OCI-LY7 (cell line): ENCODE measurements around the gene AP1B1. TPM values are rescaled to one million over a fixed set of nuclear protein-coding genes. Genes with fewer than 3 reads are reported as not detected.

ENCODE experiments used
- BruUV-seq: library from RNA; stranded (reverse); fragments of 400-500 nt; replicated peaks from 2 replicates; lab custom pipeline; 2021; lab: Mats Ljungman, UMichigan
- CTCF ChIA-PET: fragments of 300-600 bp; sonication (Branson Sonifier 250); formaldehyde crosslinking; loops from one replicate; lab custom pipeline; 2022; ENCODE audit warnings: antibody characterized with exemption; ENCODE audit not compliant: unreplicated experiment; lab: Charles Lee
- POLR2A ChIA-PET: fragments of 300-600 bp; sonication (Branson Sonifier 250); formaldehyde crosslinking; loops from one replicate; lab custom pipeline; 2022; ENCODE audit warnings: antibody characterized with exemption; lab: Charles Lee
- DNase-seq: peaks from one replicate; pipeline ENCODE4 v3.0.0-alpha.2; 2015; ENCODE audit warnings: low spot score
- H2AFZ ChIP-seq: fragments of 200-600 bp; sonication (generic), shearing (Covaris generic); 2 replicates; pipeline ENCODE4 v1.6.1; 2014; ENCODE audit warnings: mild to moderate bottlenecking, antibody characterized with exemption, low read length, moderate library complexity
- H3K27ac ChIP-seq: fragments of 200-600 bp; sonication (generic); 2 replicates; pipeline ENCODE4 v1.5.1; 2014; ENCODE audit warnings: mixed run types, low read depth, mild to moderate bottlenecking, moderate library complexity, low read length, inconsistent platforms; ENCODE audit not compliant: poor library complexity, severe bottlenecking
- H3K36me3 ChIP-seq: fragments of 200-600 bp; sonication (generic); 2 replicates; pipeline ENCODE4 v1.6.1; 2014; ENCODE audit warnings: mild to moderate bottlenecking, antibody characterized with exemption, low read length, moderate library complexity, mixed read lengths; ENCODE audit not compliant: insufficient read depth
- H3K4me1 ChIP-seq: fragments of 200-600 bp; sonication (generic); 2 replicates; pipeline ENCODE4 v1.5.1; 2014; ENCODE audit warnings: mild to moderate bottlenecking, low read length; ENCODE audit not compliant: insufficient read depth, poor library complexity, severe bottlenecking
- H3K4me2 ChIP-seq: fragments of 200-600 bp; sonication (generic); 2 replicates; pipeline ENCODE4 v1.6.1; 2014; ENCODE audit warnings: mild to moderate bottlenecking, low read length
- H3K4me3 ChIP-seq: fragments of 200-600 bp; sonication (generic); 2 replicates; pipeline ENCODE4 v1.5.1; 2014; ENCODE audit warnings: mild to moderate bottlenecking, low read depth, low read length; ENCODE audit not compliant: poor library complexity, severe bottlenecking
- H3K79me2 ChIP-seq: fragments of 200-600 bp; sonication (generic); 2 replicates; pipeline ENCODE4 v1.6.1; 2016; ENCODE audit warnings: low read depth, mild to moderate bottlenecking, low read length, moderate library complexity, mixed read lengths; ENCODE audit not compliant: insufficient read depth
- H3K9me2 ChIP-seq: fragments of 200-600 bp; sonication (generic); 2 replicates; pipeline ENCODE4 v1.6.1; 2016; ENCODE audit warnings: mild to moderate bottlenecking, low read length, mixed read lengths; ENCODE audit not compliant: insufficient read depth
- H3K9me3 ChIP-seq: fragments of 200-600 bp; sonication (generic); 2 replicates; pipeline ENCODE4 v1.6.1; 2014; ENCODE audit warnings: mild to moderate bottlenecking, mixed run types, low read length, mixed read lengths
- H4K20me1 ChIP-seq: fragments of 200-600 bp; sonication (generic); 2 replicates; pipeline ENCODE4 v1.6.1; 2014; ENCODE audit warnings: mild to moderate bottlenecking, antibody characterized with exemption, low read length, moderate library complexity, mixed read lengths; ENCODE audit not compliant: insufficient read depth
- EZH2phosphoT487 ChIP-seq: fragments of 200-600 bp; sonication (generic); IDR thresholded peaks from 2 replicates; pipeline ENCODE4 v1.6.1; 2018; ENCODE audit warnings: low read depth, borderline replicate concordance, mild to moderate bottlenecking, mixed run types, antibody characterized with exemption, low read length, moderate library complexity, mixed read lengths
- intact Hi-C: fragments of 100-400 bp; cut with micrococcal nuclease; formaldehyde crosslinking; loops from one replicate; pipeline ENCODE4 v1.10.0; 2022; ENCODE audit not compliant: unreplicated experiment
- total RNA-seq, 2 experiments: library from RNA; depleted of rRNA in 1 of 2; stranded (reverse); fragments of >200 nt in 1 of 2; shearing (Covaris generic) in 1 of 2; gene quantifications; 2 replicates each; pipeline ENCODE4 v1.2.3, GENCODE V29; 2014 to 2022
- TF ChIP-seq, protein P1 (sequence below): fragments of 200-600 bp; sonication (generic); conservative IDR thresholded peaks from 2 replicates; pipeline ENCODE4 v1.5.1; 2014; ENCODE audit warnings: mild to moderate bottlenecking, antibody characterized with exemption, low read length, moderate library complexity, mixed read lengths

Gene AP1B1
- total RNA-seq, 2 experiments from 2014 or later = 111 to 156 TPM

DNA sequence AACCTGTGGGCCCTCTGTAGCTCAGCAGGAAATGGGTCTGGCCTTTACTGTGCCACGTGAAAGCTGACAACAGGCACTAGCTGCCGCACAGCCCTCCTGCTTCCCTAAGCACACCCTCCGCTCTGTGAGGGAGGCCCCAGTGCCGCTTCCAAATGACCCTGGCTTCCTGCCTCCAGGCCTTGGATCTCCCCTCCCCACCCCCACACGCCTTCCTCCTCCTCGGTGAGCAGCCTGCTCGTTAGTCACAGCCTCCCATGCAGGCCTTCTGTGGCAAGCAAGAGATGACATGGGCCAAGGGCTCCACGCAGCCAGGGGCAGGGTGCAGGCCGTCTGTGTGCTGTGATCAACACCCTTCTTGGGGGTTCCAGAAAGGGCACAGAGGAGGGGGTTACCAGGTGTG, 57.6 kb downstream of the AP1B1 start:
- BruUV-seq = no TSS peak
- Histone ChIP-seq H3K4me2 (no peak overlapping the region), H3K79me2 (no peaks in the 10 kb centered on the region), H2AFZ (no peak overlapping the region), H3K4me1 (no peaks in the 10 kb centered on the region), H3K9me3 (no peaks in the 10 kb centered on the region), H3K9me2 (no peaks in the 10 kb centered on the region), H3K4me3 (no peak overlapping the region), H3K27ac (no peak overlapping the region), H4K20me1 (no peaks in the 10 kb centered on the region), H3K36me3 (peaks cover 100% of the 10 kb centered on the region)
- TF ChIP-seq, protein P1, sequence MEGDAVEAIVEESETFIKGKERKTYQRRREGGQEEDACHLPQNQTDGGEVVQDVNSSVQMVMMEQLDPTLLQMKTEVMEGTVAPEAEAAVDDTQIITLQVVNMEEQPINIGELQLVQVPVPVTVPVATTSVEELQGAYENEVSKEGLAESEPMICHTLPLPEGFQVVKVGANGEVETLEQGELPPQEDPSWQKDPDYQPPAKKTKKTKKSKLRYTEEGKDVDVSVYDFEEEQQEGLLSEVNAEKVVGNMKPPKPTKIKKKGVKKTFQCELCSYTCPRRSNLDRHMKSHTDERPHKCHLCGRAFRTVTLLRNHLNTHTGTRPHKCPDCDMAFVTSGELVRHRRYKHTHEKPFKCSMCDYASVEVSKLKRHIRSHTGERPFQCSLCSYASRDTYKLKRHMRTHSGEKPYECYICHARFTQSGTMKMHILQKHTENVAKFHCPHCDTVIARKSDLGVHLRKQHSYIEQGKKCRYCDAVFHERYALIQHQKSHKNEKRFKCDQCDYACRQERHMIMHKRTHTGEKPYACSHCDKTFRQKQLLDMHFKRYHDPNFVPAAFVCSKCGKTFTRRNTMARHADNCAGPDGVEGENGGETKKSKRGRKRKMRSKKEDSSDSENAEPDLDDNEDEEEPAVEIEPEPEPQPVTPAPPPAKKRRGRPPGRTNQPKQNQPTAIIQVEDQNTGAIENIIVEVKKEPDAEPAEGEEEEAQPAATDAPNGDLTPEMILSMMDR = no peak
- no peak for TF ChIP-seq EZH2phosphoT487
- ChIA-PET POLR2A (no interaction called here), CTCF (no interaction called here)
- no peak for DNase-seq
- intact Hi-C loops = no loop called here

DNA sequence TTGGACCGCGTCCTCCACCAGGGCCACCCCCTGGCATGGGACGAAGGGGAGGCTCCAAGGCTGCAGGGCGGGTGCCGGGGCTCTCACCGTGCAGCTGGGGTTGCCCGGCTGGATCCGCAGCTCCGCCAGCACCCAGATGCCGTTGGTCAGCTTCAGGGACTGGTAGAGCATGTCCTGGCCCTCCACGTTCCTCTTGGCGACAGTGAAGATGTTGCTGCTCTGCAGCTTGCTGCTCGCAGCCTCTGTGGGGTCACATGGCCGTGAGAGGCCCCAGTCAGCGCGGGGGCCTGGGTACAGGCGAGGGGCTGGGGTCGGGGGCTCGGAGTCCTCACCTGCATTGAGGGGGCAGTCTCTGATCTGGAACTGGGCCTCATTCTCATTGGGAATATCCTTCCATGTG, 58.1 kb downstream of the AP1B1 start:
- peaks cover 97% of the 10 kb centered on the region for H3K36me3 ChIP-seq
- BruUV-seq = no TSS peak
- no peak overlapping the region for H3K27ac ChIP-seq
- CTCF ChIA-PET = no interaction called here
- TF ChIP-seq EZH2phosphoT487 = no peak
- TF ChIP-seq, protein P1 = no peak
- H4K20me1 ChIP-seq = no peaks in the 10 kb centered on the region
- H2AFZ ChIP-seq = no peak overlapping the region
- no peak for DNase-seq
- H3K4me3 ChIP-seq = no peak overlapping the region
- no peak overlapping the region for H3K4me2 ChIP-seq
- H3K9me3 ChIP-seq = no peaks in the 10 kb centered on the region
- intact Hi-C loops = no loop called here
- no peaks in the 10 kb centered on the region for H3K79me2 ChIP-seq
- POLR2A ChIA-PET = no interaction called here
- H3K9me2 ChIP-seq = no peaks in the 10 kb centered on the region
- no peaks in the 10 kb centered on the region for H3K4me1 ChIP-seq

DNA sequence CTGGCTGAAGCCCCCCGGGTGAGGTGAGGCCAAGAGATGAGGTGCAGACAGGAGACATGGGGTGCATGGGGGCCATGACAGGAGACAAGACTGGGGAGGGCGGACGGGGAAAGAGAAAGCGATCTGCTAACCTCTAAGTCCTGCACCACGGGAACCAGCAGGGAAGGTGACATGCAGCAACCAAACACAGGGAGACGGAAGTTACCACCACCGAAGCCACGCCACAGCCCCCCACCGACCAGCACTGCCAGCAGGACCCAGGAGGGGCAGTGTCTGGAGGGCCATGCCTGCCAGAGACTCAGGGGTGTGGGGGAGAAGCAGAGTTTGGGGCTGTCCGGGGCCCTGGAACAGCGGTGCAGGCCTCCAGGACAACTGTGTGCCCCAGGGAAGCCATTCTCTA, 58.8 kb downstream of the AP1B1 start:
- H3K4me1 ChIP-seq = no peaks in the 10 kb centered on the region
- no peaks in the 10 kb centered on the region for H3K9me3 ChIP-seq
- no peak overlapping the region for H3K4me2 ChIP-seq
- DNase-seq = no peak
- ChIA-PET POLR2A (no interaction called here), CTCF (interaction anchor here (0.5 kb wide), 1 partner anchor 15 kb away, joined by 4 read pairs; no protein-coding TSS in a partner anchor)
- no peaks in the 10 kb centered on the region for H3K9me2 ChIP-seq
- no peak overlapping the region for H2AFZ ChIP-seq
- no peak overlapping the region for H3K4me3 ChIP-seq
- H3K27ac ChIP-seq = no peak overlapping the region
- BruUV-seq = no TSS peak
- no peaks in the 10 kb centered on the region for H4K20me1 ChIP-seq
- H3K36me3 ChIP-seq = peaks cover 93% of the 10 kb centered on the region
- H3K79me2 ChIP-seq = no peaks in the 10 kb centered on the region
- intact Hi-C loops = no loop called here
- TF ChIP-seq, protein P1 = no peak
- no peak for TF ChIP-seq EZH2phosphoT487
